ENCODE measurements around the gene TUG1.

DNA sequence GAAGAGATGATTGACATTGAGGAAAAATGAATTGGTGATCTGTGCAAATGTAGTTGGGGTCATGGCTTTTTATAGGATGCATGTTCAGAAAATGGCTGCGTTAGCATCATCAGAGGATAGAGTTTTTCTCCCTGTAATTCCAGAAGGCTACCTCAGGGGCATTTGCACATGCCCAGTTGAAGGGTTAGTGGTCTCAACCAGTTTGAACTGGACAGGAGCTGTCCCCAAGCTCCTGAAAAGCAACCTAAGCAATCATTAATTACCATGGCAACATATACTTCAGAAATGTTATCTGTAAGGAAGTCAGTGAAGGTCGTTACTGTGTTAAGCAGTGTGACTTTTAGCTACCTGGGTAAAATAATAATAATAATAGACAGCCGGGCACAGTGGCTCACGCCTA lies 29.3 kb downstream of the TUG1 start:
- TF ChIP-seq, protein P1, sequence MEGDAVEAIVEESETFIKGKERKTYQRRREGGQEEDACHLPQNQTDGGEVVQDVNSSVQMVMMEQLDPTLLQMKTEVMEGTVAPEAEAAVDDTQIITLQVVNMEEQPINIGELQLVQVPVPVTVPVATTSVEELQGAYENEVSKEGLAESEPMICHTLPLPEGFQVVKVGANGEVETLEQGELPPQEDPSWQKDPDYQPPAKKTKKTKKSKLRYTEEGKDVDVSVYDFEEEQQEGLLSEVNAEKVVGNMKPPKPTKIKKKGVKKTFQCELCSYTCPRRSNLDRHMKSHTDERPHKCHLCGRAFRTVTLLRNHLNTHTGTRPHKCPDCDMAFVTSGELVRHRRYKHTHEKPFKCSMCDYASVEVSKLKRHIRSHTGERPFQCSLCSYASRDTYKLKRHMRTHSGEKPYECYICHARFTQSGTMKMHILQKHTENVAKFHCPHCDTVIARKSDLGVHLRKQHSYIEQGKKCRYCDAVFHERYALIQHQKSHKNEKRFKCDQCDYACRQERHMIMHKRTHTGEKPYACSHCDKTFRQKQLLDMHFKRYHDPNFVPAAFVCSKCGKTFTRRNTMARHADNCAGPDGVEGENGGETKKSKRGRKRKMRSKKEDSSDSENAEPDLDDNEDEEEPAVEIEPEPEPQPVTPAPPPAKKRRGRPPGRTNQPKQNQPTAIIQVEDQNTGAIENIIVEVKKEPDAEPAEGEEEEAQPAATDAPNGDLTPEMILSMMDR (IDR thresholded peaks at IDR 0.05): no peak
- TF ChIP-seq POLR2A (IDR thresholded peaks at IDR 0.05): no peak
